NCI-H2196 treated with DMSO at 0.1 percent for 48 hours (cell line): ENCODE measurements around the gene RSPO3.
"Not testable (repeated sequence)": the region's sequence is repeated elsewhere in the genome, so short reads cannot be mapped to it uniquely, and the experiment has no call there.

Source experiments
- DNase-seq: peaks from one replicate; lab custom pipeline; 2025; ENCODE audit not compliant: unreplicated experiment; lab: John Stamatoyannopoulos, UW

The RSPO3 gene

DNA sequence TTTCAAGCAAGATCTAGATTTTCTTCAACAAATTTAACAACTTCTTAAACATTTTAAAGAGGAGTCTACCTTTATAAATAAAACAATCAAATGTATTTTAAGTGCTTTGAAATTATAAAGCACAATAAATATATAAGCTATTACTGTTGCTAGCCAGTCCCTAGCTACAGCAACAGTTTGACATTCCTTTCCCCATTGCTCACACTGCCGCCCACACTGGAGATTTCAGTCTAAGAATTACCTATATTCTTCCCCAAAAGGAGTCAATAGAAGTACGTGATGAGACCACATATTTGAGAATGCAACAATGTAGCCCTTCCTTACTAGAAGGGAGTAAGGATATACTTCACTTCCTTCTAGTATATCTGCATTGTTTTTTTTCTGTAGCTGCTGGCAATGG, 82.8 kb downstream of the RSPO3 start:
- no peak for DNase-seq

DNA sequence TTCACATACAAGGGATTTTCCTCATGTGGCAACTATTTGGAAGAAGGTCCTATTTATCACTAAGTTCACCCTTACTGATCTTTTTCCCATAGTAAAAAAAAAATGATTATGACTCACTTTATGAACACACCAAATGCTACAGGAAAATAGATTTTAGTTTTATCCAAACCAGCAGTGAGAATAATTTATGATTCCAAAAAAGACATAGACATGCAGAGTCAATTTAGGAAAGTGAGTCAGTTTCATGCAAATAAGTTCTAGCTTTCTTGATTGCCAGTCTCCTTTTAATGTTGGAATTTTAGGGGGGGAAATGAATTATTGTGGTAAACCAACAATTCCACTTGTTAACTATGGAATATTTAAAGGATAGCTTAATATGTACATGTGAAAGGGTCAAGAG, 84.2 kb downstream of the RSPO3 start:
- no peak for DNase-seq

DNA sequence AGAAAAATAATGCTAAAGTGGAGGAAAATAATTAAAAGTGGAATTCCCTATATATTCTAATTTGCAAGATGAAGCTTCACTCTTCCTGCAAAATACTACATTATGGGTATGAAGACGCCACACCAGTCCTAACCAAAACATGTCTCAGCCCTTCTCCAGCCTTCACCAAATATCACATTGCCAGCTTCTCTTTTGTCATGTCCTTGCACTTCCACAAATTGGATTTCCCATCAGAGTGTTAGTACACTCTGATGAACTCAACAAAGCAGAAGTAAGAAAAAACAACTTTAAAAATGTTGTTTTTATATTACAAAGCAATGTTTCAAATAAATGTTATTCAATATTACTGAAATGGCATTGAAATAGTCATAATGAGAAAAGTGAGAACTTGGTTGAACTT, 85.8 kb downstream of the RSPO3 start:
- DNase-seq, result no peak

DNA sequence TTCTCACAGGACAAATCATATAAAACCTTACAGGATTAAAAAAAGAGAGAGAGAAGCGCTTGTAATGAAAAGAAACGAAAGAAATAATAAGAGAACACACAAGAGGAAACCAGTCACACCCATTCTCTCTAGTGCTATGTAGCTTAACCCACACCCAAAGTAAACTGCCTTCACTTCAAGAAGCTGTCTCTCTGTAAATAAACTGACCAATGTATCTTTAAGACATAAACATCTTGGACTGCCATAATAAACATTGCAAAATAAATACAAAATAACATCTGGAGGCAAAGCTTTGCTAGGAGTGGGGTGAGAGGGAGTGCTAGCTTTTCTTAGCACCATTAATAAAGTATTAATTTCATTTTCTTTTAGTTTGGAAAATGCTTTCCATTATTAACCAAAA, 86.6 kb downstream of the RSPO3 start:
- no peak for DNase-seq

DNA sequence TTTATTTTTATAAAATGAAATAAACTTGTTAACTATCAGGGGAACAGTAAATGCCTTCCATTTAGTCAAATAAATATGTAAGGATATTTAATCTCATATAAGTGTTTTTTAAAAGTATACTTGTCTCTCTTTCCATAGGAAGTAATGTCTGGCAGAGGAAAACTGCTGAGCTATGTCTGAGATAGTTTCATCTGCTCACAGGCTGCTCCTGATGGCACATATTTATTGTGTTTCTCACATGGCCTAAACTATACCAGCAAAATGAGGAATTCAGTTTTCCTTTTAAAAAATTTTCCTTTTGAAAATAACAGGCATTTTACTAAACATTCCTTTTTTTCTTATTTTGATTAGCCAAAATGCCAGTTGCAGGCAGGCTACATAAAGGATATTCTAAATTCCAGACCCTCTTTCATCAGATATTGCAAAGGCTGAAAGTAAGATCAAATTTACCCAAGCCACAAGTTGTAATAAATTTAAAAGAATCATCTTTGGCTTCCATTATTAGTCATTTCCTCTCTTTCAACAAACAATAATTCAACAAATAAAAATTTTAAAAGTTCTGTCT, 88.1 kb downstream of the RSPO3 start:
- no peak for DNase-seq

DNA sequence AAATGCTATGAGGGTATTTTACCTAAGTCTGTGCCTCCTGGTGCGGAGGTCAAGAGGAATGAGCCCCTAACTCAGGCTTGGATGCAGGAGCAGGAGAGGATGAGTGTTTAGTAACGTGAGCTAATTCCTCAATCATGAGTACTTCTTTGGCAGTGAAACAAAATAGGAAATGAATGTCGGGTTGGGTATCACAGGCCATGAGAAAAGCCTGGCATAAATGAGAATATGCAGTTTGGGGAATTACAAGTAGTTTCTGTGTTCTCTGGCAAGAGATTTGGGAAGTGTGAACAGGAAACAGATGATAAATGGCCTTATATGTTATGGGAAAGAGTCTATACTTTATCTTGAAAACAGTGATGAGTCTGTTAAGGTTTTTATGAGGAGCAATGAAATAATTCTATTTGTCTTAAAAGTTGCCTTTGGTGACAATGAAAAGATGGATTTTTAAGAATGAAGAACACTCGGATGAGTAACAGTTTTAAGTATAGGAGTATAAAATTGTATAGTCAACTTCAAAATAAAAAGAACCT, 89.2 kb downstream of the RSPO3 start:
- no peak for DNase-seq

DNA sequence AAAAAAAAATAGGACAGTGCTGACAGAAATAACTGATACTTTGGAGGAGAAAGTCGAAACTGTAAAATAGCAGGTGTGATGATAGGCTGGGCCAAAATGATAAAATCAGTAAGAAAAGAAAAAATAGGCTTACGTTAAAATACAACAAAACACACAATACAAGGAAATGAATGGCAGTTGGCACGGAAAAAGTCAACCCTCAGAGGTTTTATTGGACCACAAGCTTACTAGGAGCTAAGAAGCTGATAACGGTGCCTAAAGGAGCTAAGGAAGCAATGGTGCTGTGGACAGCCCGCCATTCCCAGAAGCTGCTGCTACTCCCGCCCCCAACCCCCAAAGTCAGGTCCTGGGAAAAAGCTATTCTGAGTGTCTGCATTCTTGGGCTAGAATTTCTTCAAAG, 92.3 kb downstream of the RSPO3 start:
- no peak for DNase-seq

DNA sequence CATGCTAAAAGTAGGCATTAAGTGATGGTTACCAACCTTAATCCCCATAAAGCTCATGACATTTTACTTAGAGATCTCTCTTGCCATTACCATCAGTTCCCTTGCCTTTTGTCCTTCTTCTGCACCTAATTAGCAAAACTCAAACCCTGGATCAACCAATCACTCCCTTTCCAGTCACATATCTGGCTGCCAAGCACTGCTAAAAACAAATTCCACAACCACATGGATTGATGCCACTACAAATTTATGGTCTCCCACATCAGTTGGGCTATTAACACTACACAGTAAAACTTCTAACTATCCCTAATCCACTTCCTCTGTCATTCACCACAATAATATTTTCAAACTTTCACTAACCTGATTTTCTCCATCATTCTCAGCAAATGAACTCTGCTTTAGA, 93.9 kb downstream of the RSPO3 start:
- DNase-seq, result no peak

DNA sequence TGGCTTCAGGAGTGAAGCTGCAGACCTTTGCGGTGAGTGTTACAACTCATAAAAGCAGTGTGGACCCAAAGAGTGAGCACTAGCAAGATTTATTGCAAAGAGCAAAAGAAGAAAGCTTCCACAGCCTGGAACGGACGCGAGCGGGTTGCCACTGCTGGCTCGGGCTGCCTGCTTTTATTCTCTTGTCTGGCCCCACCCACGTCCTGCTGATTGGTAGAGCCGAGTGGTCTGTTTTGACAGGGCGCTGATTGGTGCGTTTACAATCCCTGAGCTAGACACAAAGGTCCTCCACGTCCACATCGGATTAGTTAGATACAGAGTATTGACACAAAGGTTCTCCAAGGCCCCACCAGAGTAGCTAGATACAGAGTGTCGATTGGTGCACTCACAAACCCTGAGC, 95.6 kb downstream of the RSPO3 start:
- DNase-seq, result not testable (repeated sequence)

DNA sequence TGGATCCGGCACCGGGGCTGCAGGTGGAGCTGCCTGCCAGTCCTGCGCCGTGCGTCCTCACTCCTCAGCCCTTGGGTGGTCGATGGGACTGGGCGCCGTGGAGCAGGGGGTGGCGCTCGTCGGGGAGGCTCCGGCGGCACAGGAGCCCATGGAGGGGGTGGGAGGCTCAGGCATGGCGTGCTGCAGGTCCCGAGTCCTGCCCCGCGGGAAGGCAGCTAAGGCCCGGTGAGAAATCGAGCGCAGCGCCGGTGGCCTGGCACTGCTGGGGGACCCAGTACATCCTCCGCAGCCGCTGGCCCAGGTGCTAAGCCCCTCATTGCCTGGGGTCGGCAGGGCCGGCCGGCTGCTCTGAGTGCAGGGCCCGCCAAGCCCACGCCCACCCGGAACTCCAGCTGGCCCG, 96.1 kb downstream of the RSPO3 start:
- not testable (repeated sequence) for DNase-seq

DNA sequence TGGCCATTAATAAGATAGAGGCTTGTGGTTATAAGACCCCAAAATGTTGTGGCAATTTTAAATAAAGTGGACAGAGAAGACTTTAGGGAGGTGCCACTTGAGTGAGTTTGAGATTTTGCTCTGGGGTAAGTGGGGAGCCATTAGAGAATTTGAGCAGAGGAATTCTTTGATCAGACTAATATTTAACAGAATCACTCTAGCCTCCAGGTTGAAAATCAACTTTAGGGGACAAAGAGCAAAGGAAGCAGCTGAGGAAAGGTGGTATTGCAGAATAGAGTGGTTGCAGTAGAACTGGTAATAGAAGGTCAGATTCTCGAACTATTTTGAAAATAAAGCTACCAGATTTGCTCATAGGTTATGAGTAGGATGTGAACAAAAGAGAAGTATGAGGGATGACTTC, 97.5 kb downstream of the RSPO3 start:
- no peak for DNase-seq

DNA sequence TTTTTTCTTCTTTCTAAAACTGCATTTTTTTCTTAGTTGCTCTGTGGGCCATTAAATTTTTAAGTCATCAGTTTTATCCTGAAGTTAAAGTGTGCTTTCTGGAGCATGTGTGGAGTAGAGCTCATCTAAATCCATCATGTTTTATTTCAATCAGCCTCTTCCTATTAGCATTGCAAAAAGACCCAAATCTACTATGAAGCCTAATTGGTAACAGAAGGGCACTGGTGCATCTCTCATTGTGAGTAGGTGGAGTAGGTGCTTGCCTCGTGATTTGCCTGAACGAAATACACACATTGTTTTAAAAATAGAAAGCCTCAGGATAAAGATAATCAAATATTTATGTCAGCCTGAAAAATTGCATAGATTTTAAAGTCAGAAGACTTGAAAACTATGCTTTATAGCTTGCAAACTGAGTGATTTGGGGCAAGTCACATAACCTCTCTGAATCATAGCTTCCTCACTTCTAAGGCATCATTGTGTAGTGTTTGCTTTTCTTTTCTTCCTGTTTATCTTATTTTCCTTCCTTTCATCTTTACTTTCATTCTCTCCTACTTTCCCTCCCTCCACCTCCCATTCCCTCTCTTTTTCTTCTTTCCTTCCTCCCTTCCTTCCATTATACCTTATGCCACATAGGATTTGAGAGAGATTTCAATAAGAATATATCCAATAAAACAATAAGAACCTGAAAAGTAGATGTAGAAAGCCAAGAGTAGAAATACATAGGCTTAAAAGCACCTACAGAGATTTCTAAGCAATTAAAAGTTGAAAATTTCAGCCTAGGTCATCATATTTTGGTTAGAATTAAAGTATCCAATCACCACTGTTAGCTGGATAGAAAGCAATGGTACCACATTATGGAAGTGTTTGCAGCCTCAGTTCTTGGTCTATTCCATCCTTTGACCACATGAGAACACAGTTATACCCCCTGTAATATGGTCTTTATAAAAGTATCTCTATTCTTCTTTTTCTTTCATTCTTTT, 98.6 kb downstream of the RSPO3 start:
- DNase-seq, result no peak

DNA sequence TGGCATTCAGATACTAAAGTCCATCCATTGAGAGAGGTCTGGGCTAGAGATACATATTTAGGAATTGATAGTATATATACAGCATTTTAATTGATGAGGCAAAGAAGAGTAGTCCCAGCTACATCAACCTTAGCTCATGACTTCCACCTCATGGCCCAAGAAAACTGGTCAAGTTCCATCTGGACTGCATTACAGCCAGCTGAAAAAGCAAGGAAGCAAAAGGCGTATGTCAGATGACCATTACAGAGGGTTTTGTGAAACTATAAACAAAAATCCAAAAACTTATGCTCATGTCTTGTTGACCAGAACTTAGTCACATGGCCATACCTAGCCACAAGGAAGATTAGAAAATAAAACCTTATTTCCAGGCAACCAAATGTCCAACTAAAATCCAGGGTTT, 101.4 kb downstream of the RSPO3 start:
- DNase-seq, result no peak

DNA sequence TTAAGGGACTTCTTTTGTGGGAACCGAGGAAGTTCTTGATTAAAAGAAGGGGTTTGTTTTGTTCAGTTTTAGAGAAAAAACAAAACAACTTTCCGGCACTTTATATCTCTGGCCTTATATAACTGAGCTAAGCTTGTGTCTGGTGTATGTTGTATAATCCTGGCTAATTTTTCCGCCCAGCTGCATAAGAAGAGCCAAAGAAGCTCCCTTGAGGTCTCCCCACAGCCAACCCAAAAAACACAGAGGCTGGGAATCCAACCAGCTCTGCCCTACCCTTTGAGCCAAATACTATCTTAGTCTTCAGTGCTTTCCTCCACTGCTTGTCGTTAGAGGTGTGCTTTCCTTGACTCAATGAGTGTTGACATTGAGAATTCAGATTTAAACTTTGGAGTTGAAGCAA, 102.7 kb downstream of the RSPO3 start:
- no peak for DNase-seq

DNA sequence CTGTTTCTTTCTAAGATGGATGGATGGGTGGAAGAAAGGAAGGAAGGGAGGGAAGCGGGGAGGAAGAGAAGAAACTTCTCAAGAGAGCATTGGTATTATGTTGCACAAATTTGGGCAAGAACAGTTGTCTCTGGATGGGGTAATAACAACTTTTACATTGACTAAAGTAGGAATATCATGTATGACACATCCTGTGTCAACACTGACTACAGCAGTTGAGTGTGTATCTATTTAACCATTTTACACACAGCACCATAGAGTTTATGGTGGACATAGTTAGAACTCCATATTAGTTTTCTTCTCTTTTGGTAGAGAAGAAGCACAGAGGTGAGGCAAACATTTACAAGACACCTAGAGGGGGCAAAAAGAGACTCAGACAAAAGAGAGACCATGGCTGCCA, 103.9 kb downstream of the RSPO3 start:
- DNase-seq, result no peak

DNA sequence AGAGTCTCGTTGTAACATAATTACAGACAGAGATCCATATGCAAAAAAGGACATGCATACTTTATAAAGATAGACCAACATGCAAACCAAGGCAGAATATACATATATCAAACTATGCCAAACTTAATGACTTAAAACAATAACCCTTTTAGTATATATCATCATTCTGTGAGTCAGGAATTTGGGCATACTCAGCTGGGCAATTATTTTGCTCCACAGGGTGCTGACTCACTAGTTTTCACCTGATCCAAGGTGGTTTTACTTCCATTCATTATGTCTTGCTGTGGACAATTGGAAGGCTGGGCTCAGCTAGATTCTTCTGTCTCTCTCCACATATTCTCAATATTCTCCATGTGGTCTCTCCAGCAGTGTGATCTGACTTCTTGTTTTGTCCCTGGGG, 107.0 kb downstream of the RSPO3 start:
- no peak for DNase-seq

DNA sequence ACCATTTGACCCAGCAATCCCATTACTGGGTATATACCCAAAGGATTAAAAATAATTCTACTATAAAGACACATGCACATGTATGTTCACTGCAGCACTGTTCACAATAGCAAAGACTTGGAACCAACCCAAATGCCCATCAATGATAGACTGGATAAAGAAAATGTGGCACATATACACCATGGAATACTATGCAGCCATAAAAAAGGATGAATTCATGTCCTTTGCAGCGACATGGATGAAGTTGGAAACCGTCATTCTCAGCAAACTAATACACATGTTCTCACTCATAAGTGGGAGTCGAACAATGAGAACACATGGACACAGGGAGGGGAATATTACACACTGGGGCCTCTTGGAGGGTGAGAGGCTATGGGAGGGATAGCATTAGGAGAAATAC, 115.3 kb downstream of the RSPO3 start:
- not testable (repeated sequence) for DNase-seq

DNA sequence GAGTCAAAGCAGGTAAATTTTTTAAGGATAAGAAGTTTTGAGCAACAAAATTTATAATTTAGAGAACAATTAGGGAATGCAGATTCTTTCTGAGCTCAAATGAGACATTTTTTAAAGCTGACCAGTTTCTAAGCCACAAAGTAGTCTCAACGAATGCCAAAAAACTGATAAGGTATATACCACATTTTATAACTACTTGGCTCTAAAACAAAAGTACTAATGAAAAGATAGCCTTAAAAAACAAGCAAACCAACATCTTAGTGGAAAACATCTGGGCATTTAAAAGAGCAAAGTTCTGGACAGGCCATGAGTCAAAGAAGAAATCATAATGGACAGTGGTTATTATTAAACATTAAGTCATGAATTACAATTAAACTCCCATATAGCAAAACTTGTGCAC, 125.0 kb downstream of the RSPO3 start:
- DNase-seq, result no peak
